ENCODE data around the gene ELAVL2.

Gene ELAVL2

DNA sequence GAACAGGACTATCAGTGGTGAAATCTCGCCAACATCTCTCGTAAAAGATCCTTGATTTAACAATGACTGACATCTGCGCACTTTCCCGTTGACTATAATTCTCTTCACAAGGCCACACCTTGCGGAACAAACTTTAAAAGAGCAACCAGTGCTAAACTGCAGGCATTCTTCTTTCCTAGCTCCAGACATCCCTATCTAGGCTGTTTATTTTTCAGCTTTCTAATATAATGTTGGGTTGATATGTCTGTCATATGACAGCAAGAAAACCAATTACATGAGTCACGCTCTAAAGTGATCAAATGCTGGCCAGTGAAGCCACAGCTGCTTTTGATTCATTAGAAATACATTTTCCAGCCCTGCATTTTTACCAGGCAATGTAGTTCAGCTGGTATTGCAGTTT is 162.5 kb downstream of the ELAVL2 start:
- no peak overlapping the region for H3K4me3 ChIP-seq (ENCODE audit: low read depth, low read length)
- TF ChIP-seq, protein P1, sequence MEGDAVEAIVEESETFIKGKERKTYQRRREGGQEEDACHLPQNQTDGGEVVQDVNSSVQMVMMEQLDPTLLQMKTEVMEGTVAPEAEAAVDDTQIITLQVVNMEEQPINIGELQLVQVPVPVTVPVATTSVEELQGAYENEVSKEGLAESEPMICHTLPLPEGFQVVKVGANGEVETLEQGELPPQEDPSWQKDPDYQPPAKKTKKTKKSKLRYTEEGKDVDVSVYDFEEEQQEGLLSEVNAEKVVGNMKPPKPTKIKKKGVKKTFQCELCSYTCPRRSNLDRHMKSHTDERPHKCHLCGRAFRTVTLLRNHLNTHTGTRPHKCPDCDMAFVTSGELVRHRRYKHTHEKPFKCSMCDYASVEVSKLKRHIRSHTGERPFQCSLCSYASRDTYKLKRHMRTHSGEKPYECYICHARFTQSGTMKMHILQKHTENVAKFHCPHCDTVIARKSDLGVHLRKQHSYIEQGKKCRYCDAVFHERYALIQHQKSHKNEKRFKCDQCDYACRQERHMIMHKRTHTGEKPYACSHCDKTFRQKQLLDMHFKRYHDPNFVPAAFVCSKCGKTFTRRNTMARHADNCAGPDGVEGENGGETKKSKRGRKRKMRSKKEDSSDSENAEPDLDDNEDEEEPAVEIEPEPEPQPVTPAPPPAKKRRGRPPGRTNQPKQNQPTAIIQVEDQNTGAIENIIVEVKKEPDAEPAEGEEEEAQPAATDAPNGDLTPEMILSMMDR (IDR thresholded peaks at IDR 0.05; ENCODE audit: low read depth, low read length), result no peak
- TF ChIP-seq MYC (IDR thresholded peaks at IDR 0.05; ENCODE audit: low read depth, low read length), result no peak
- TF ChIP-seq, protein P2, sequence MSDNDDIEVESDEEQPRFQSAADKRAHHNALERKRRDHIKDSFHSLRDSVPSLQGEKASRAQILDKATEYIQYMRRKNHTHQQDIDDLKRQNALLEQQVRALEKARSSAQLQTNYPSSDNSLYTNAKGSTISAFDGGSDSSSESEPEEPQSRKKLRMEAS (IDR thresholded peaks at IDR 0.05; ENCODE audit: low read depth, low read length), result no peak
- no peak for TF ChIP-seq POLR2A (IDR thresholded peaks at IDR 0.05; ENCODE audit: extremely low read depth, insufficient read length)
- DNase-seq (ENCODE audit: low read depth), result no peak

DNA sequence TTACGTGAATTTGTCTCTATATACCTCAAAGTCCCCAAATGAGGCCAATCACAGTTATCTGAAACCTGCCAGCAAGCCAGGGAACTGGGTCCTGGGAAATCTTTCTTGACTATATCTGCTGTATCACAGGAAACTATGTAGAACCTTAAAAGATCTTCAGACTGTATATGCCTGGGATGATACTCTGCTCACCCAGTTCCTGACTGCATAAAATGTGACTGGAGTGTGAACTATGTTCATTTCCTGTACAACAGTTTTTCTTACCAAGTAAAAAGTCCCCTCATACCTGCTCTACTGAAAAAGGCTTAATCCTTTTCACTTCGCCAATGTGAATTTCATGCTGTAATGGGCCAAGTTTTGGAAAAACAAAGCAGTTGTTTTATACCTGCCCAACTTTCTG is 162.9 kb downstream of the ELAVL2 start:
- DNase-seq (ENCODE audit: low read depth), result no peak
- no peak overlapping the region for H3K4me3 ChIP-seq (ENCODE audit: low read depth, low read length)
- TF ChIP-seq, protein P1 (IDR thresholded peaks at IDR 0.05; ENCODE audit: low read depth, low read length), result no peak
- TF ChIP-seq, protein P2 (IDR thresholded peaks at IDR 0.05; ENCODE audit: low read depth, low read length), result no peak
- TF ChIP-seq MYC (IDR thresholded peaks at IDR 0.05; ENCODE audit: low read depth, low read length), result no peak
- no peak for TF ChIP-seq POLR2A (IDR thresholded peaks at IDR 0.05; ENCODE audit: extremely low read depth, insufficient read length)

DNA sequence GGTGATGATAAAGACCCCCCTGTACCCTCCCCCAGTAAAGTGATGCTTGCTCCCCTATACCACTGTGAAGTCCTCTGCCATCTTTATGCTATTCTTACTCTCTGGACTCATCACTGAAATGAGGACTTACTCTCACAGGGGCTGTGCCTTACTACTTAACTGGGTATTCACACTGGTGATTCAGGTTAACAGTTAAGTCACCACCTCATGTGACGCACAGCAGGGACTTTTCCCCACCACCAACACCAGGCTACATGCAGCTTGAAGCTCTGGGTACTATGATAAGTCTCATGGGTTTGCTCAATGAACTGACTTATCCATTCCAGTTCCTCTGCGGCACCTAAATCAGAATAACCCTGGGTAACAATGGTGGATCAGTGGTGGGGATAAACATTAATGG is 163.7 kb downstream of the ELAVL2 start:
- no peak for DNase-seq (ENCODE audit: low read depth)
- H3K4me3 ChIP-seq (ENCODE audit: low read depth, low read length), result no peak overlapping the region
- TF ChIP-seq MYC (IDR thresholded peaks at IDR 0.05; ENCODE audit: low read depth, low read length), result no peak
- TF ChIP-seq, protein P1 (IDR thresholded peaks at IDR 0.05; ENCODE audit: low read depth, low read length), result no peak
- TF ChIP-seq, protein P2 (IDR thresholded peaks at IDR 0.05; ENCODE audit: low read depth, low read length), result no peak
- no peak for TF ChIP-seq POLR2A (IDR thresholded peaks at IDR 0.05; ENCODE audit: extremely low read depth, insufficient read length)

DNA sequence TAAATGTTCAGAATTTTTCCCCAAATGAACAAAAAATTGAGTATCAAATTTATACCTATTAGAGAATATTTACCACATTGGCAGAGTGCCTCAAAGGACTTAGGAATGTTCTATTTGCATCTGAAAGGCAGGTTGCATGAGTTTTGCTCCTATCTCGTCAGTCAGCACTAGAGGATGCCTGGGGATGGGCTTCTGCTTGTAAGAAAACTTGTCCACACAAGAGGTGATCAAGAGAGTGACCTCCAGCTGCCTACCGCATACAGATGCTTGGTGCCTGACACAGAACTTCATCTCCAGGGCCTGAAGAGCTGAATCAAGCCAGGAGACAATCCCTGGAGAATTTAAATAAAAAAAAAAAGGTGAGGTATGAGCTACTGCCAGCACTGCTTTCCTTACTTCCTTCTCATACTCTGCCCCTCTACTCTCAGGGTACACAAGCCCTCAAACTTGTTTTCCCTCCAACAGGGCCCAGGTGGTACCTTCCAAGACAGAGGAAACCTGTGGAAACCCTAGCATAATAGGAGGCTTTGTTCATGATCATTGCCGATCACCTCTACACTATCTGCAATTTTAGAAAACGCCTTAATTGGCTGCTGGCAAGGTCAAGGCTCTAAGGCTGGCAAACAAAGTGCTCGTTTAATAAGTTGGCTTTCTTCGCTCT is 166.6 kb downstream of the ELAVL2 start:
- no peak overlapping the region for H3K4me3 ChIP-seq (ENCODE audit: low read depth, low read length)
- no peak for TF ChIP-seq POLR2A (IDR thresholded peaks at IDR 0.05; ENCODE audit: extremely low read depth, insufficient read length)
- TF ChIP-seq, protein P1 (IDR thresholded peaks at IDR 0.05; ENCODE audit: low read depth, low read length), result no peak
- no peak for TF ChIP-seq MYC (IDR thresholded peaks at IDR 0.05; ENCODE audit: low read depth, low read length)
- TF ChIP-seq, protein P2 (IDR thresholded peaks at IDR 0.05; ENCODE audit: low read depth, low read length), result no peak
- DNase-seq (ENCODE audit: low read depth), result no peak

DNA sequence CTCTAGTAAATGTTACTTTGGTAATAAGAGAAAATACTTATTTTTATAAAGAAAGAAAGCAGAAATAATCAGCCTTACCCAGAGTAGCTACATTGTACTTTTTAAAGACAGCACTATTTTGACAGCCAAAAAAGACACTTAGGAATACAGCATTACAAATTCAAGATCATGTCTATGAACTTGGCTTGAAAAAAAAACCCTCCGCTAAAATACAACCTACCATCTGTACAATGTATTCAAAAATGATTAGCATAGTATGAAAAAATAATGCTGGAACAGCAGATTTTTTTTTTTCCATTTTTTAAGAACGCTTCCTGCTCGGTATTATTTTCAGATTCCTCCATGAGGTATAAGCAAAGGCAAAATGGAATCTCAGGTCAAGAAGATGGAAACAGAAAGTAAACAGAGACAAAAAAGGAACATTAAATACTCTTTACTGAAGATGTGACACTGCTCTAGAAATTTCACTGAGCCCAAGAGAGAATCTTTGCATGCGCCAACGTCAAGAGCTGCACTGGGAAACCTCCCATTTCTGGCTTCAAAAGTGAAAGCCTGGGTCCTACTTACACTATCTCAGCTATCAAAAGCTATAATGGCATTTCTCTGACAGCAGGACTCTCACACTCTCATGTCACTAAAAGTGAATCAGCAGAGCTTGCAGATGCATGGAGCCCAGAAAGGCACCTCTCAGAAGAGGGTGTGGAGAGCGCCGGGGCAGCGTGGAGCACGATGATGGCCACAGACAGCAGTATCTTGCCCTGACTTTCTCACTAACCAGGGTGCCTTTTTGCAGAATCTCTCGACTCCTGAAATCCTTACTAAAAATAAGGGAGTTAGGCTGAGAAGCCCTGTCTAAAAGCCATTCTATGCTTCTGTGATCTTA is 167.4 kb downstream of the ELAVL2 start:
- TF ChIP-seq, protein P2 (IDR thresholded peaks at IDR 0.05; ENCODE audit: low read depth, low read length), result no peak
- TF ChIP-seq POLR2A (IDR thresholded peaks at IDR 0.05; ENCODE audit: extremely low read depth, insufficient read length), result no peak
- TF ChIP-seq MYC (IDR thresholded peaks at IDR 0.05; ENCODE audit: low read depth, low read length), result no peak
- TF ChIP-seq, protein P1 (IDR thresholded peaks at IDR 0.05; ENCODE audit: low read depth, low read length), result no peak
- no peak for DNase-seq (ENCODE audit: low read depth)
- H3K4me3 ChIP-seq (ENCODE audit: low read depth, low read length), result no peak overlapping the region

Data from NB4 (cell line).